ENCODE measurements around the gene SPATS2L.
"Not testable (repeated sequence)": the region's sequence is repeated elsewhere in the genome, so short reads cannot be mapped to it uniquely, and the experiment has no call there.

SPATS2L gene

GRCh38 chr2:200321780-200322534 is 15.5 kb downstream of the SPATS2L start:
- DNase-seq, result no peak

- DNase-seq, result no peak
These were observed 16.1 kb downstream of the SPATS2L start for GRCh38 chr2:200322607-200323006.

- no peak for DNase-seq
These were observed 17.9 kb downstream of the SPATS2L start for GRCh38 chr2:200324362-200324761.

- DNase-seq, result no peak
These were observed 22.9 kb downstream of the SPATS2L start for GRCh38 chr2:200329384-200329783.

GRCh38 chr2:200329798-200330197 is 23.3 kb downstream of the SPATS2L start:
- no peak for DNase-seq

GRCh38 chr2:200330351-200331060 is 24.0 kb downstream of the SPATS2L start:
- DNase-seq, result no peak

- no peak for DNase-seq
These were observed 24.5 kb downstream of the SPATS2L start for GRCh38 chr2:200331061-200331400.

- no peak for DNase-seq
These were observed 29.2 kb downstream of the SPATS2L start for GRCh38 chr2:200335657-200336056.

- DNase-seq, result no peak
These were observed 30.6 kb downstream of the SPATS2L start for GRCh38 chr2:200336980-200337615.

- no peak for DNase-seq
These were observed 31.1 kb downstream of the SPATS2L start for GRCh38 chr2:200337621-200338020.

GRCh38 chr2:200338692-200339091 is 32.2 kb downstream of the SPATS2L start:
- no peak for DNase-seq

GRCh38 chr2:200340508-200341224 is 34.2 kb downstream of the SPATS2L start:
- DNase-seq, result no peak

- no peak for DNase-seq
These were observed 34.9 kb downstream of the SPATS2L start for GRCh38 chr2:200341376-200341775.

GRCh38 chr2:200342235-200342634 is 35.7 kb downstream of the SPATS2L start:
- DNase-seq, result no peak

GRCh38 chr2:200342654-200343053 is 36.2 kb downstream of the SPATS2L start:
- no peak for DNase-seq

GRCh38 chr2:200344202-200344601 is 37.7 kb downstream of the SPATS2L start:
- not testable (repeated sequence) for DNase-seq

GRCh38 chr2:200345975-200346374 is 39.5 kb downstream of the SPATS2L start:
- DNase-seq, result no peak

GRCh38 chr2:200347301-200347700 is 40.8 kb downstream of the SPATS2L start:
- DNase-seq, result no peak

GRCh38 chr2:200348897-200349563 is 42.5 kb downstream of the SPATS2L start:
- DNase-seq, result no peak

GRCh38 chr2:200349868-200350267 is 43.4 kb downstream of the SPATS2L start:
- DNase-seq, result no peak

- DNase-seq, result no peak
These were observed 44.4 kb downstream of the SPATS2L start for GRCh38 chr2:200350850-200351285.

- no peak for DNase-seq
These were observed 45.3 kb downstream of the SPATS2L start for GRCh38 chr2:200351815-200352214.

- DNase-seq, result no peak
These were observed 46.1 kb downstream of the SPATS2L start for GRCh38 chr2:200352636-200353035.
